ENCODE results near the gene LSM5.
"Not testable (repeated sequence)": the region's sequence is repeated elsewhere in the genome, so short reads cannot be mapped to it uniquely, and the experiment has no call there.

The LSM5 gene

DNA sequence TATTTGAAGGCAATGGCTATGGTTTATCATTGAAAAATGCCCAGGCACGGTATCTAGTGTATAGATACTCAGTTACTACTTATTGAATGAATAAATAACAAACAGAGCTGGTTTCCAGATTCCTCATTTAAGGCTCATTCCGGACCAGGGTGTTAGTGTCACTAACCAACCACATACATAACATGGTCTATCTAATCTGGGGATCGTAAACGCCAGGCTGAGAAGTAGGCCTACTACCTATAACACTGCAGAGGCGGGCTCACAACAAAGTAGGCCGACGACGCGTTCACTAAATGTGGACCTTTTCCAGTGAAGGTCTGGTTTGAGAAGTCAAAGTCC is 423 bp downstream of the LSM5 start:
- Mint-ChIP-seq H3K27me3 (no peaks in the 10 kb centered on the region), H3K4me3 (peak overlapping the region; percentile 94), H3K27ac (peak overlapping the region; percentile 98 to 99), H3K4me1 (peaks cover 43% of the 10 kb centered on the region), H3K9me3 (no peaks in the 10 kb centered on the region)
- ATAC-seq: peak; percentile 45
- DNase-seq: no peak

DNA sequence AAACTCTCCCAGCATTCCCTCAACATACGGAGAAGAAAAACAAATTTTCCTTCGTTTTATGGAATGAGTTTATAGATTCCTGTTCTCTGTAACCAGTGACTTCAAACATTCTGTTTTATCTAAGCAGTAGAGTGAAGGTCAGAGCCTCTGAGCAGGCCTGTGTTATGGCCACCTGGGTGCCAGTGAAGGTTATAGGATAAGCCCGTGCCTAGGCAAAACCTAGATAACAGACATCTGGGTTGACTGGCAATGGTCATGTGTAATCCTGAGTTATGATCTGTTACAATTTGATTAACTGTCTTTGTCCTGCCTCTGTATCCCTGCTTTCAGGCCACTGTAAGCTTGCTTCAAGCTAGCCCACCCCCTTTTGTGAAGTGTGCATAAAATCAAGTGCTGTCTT is 8.3 kb downstream of the LSM5 start:
- H3K4me3 Mint-ChIP-seq: no peak overlapping the region
- no peaks in the 10 kb centered on the region for H3K27me3 Mint-ChIP-seq
- no peaks in the 10 kb centered on the region for H3K9me3 Mint-ChIP-seq
- DNase-seq (no peak), ATAC-seq (no peak)
- H3K4me1 Mint-ChIP-seq: peaks cover 10% of the 10 kb centered on the region
- no peak overlapping the region for H3K27ac Mint-ChIP-seq

DNA sequence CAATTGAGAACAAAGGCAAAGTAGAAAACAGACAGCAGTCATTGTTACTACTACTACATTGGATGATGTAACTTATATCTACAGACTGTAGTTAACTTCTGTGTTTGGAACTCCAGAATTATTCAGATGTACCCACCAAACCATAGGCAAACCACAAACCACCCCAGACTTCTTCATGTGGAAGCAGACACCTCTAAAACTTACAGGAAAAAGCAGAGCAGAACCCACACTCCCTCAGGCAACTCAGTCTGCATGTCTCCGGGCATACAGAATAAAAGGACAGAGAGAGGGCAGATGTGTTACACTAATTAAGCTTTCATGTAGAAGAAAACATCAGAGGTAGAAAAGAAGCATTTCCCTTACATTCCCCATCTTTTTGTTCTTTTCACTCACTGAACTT is 9.0 kb downstream of the LSM5 start:
- DNase-seq: no peak
- Mint-ChIP-seq H3K27ac (peak overlapping the region in 1 of 2 donors; percentile 70), H3K9me3 (no peaks in the 10 kb centered on the region), H3K27me3 (no peaks in the 10 kb centered on the region), H3K4me1 (peaks cover 10% of the 10 kb centered on the region), H3K4me3 (no peak overlapping the region)
- ATAC-seq: peak; percentile 46

DNA sequence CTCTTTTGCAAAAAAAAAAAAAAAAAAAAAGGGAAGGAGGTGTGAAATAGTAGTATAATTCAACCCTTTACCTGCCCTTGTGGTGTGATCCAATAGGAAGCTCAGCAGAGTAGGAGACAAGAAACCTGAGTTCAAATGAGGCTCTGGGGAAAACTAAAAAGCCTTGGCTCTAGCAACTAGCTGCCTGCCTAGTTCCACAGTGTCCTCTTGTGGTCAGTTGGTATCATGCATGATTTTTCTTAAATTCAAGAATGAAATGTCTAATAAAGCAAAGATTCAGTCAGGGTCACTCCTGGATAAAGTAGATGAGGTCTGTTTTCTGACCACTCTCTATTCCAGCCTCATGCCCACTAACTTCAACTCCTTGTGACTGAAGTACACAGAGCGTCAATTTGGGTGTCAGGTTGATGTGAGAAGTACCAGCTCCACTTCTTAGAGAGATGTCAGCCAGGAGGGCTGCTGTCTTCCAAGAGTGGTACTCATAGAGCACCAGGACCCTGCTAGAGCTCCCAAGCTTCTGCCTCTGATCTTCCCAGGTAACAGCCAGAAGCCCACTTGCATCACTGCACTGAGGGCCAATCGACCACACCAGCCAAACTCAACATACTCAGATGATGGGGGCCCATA is 10.5 kb downstream of the LSM5 start:
- Mint-ChIP-seq H3K27me3 (no peaks in the 10 kb centered on the region), H3K27ac (no peak overlapping the region), H3K9me3 (no peaks in the 10 kb centered on the region), H3K4me3 (no peak overlapping the region), H3K4me1 (peaks cover 10% of the 10 kb centered on the region)
- DNase-seq: no peak
- peak; percentile 41 for ATAC-seq

GRCh38 chr7:32477649-32477980 is 12.6 kb downstream of the LSM5 start:
- Mint-ChIP-seq H3K9me3 (no peaks in the 10 kb centered on the region), H3K4me3 (no peak overlapping the region), H3K27me3 (no peaks in the 10 kb centered on the region), H3K4me1 (peaks cover 10% of the 10 kb centered on the region), H3K27ac (no peak overlapping the region)
- DNase-seq (no peak), ATAC-seq (no peak)

DNA sequence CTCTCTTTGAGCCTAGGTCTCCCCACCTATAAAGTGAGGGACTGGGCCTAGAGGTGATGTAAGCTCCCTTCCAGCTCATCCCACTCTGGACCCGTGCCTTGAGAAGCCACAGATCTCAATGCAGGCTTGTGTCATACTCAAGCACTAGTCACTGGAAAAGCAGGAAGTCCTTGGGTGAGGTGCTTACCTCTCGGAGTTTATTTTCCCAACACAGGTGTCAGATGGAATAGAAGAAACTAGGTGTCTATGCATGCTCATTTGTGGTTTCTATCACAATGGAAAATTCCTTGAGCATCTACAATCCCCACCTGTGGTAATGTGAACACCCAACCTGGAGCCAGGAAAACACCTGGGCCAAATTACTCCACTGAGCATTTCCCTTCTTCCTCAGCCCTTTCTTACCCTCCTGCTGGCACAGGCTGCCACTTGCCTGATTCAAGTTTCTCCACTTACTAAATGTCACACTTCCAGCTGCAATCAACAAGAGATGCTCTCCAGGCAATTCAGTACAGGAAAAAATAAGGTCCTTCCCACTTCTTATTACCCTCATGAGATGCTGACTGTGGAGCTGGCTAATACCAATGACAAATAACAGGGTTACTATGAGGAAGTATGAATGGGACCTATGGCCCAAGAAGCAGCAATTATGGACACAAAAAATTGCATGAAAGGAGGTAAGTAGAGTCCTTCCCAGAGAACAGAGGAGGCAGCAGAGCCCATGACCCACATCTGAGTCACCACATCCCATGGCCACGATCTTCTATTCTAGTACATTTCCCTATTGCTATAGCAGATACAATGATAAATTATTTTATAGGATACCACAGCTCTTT is 13.1 kb downstream of the LSM5 start:
- Mint-ChIP-seq H3K27ac (no peak overlapping the region), H3K4me3 (no peak overlapping the region)
- no peak for ATAC-seq

DNA sequence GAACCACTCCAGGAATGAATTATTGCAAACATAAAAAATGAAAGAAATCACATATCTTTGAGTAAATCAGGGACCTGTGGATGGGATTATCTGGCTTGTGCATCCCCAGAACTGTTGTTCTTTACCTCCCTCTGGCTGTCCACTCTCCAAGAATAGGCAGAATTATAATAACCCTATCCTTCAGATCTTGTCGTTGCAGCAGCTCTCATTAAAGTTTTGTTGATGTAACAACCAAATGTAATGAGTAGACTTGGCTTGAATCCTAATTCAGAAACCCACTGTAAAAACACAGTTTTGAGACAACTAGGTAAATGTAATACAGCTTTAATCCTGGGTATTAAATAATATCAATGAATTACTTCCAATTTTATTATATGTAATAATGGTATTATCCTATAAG is 16.2 kb downstream of the LSM5 start:
- Mint-ChIP-seq H3K27me3 (no peaks in the 10 kb centered on the region), H3K4me1 (no peaks in the 10 kb centered on the region), H3K9me3 (no peaks in the 10 kb centered on the region), H3K4me3 (no peak overlapping the region), H3K27ac (no peak overlapping the region)
- ATAC-seq: no peak
- no peak for DNase-seq

More for the DNA sequence above, 13.1 kb downstream of the LSM5 start:
- Mint-ChIP-seq H3K27me3 (no peaks in the 10 kb centered on the region), H3K9me3 (no peaks in the 10 kb centered on the region), H3K4me1 (peaks cover 10% of the 10 kb centered on the region)
- DNase-seq: no peak

DNA sequence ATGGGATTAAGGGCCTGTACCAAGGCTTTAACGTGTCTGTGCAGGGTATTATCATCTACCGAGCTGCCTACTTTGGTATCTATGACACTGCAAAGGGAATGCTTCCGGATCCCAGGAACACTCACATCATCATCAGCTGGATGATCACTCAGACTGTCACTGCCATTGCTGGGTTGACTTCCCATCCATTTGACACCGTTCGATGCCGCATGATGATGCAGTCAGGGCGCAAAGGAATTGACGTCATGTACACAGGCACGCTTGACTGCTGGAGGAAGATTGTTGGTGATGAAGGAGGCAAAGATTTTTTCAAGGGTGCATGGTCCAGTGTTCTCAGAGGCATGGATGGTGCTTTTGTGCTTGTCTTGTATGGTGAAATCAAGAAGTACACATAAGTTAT is 18.2 kb downstream of the LSM5 start:
- no peaks in the 10 kb centered on the region for H3K9me3 Mint-ChIP-seq
- H3K4me3 Mint-ChIP-seq: no peak overlapping the region
- DNase-seq (no peak), ATAC-seq (no peak)
- no peaks in the 10 kb centered on the region for H3K4me1 Mint-ChIP-seq
- H3K27ac Mint-ChIP-seq: no peak overlapping the region
- no peaks in the 10 kb centered on the region for H3K27me3 Mint-ChIP-seq

- Mint-ChIP-seq H3K4me1 (no peaks in the 10 kb centered on the region), H3K27ac (no peak overlapping the region), H3K4me3 (no peak overlapping the region), H3K9me3 (no peaks in the 10 kb centered on the region), H3K27me3 (no peaks in the 10 kb centered on the region)
- DNase-seq (no peak), ATAC-seq (no peak)
These were observed 19.3 kb downstream of the LSM5 start for GRCh38 chr7:32470871-32471270.

GRCh38 chr7:32470004-32470403 is 20.2 kb downstream of the LSM5 start:
- not testable (repeated sequence) for H3K4me1 Mint-ChIP-seq, H3K4me3 Mint-ChIP-seq, H3K9me3 Mint-ChIP-seq, ATAC-seq, H3K27me3 Mint-ChIP-seq, H3K27ac Mint-ChIP-seq, DNase-seq

- DNase-seq, H3K27me3 Mint-ChIP-seq, ATAC-seq, H3K4me1 Mint-ChIP-seq, H3K27ac Mint-ChIP-seq, H3K9me3 Mint-ChIP-seq, H3K4me3 Mint-ChIP-seq: not testable (repeated sequence)
These were observed 25.4 kb downstream of the LSM5 start for GRCh38 chr7:32464641-32465416.

- no peaks in the 10 kb centered on the region for H3K27me3 Mint-ChIP-seq
- no peak for DNase-seq
- ATAC-seq: no peak
- H3K9me3 Mint-ChIP-seq: no peaks in the 10 kb centered on the region
- no peak overlapping the region for H3K27ac Mint-ChIP-seq
- H3K4me1 Mint-ChIP-seq: no peaks in the 10 kb centered on the region
- no peak overlapping the region for H3K4me3 Mint-ChIP-seq
These were observed 27.2 kb downstream of the LSM5 start for GRCh38 chr7:32462977-32463376.

GRCh38 chr7:32462451-32462850 is 27.7 kb downstream of the LSM5 start:
- H3K27ac Mint-ChIP-seq: no peak overlapping the region
- ATAC-seq: no peak

GRCh38 chr7:32461484-32461883 is 28.7 kb downstream of the LSM5 start:
- Mint-ChIP-seq H3K4me1 (no peaks in the 10 kb centered on the region), H3K27me3 (no peaks in the 10 kb centered on the region), H3K4me3 (no peak overlapping the region), H3K27ac (no peak overlapping the region), H3K9me3 (peaks cover 0 to 4% of the 10 kb centered on the region in 2 donors)
- DNase-seq (no peak), ATAC-seq (no peak)

More at GRCh38 chr7:32462451-32462850, 27.7 kb downstream of the LSM5 start:
- DNase-seq: no peak
- Mint-ChIP-seq H3K4me3 (no peak overlapping the region), H3K4me1 (no peaks in the 10 kb centered on the region), H3K27me3 (no peaks in the 10 kb centered on the region), H3K9me3 (peaks cover 0 to 3% of the 10 kb centered on the region in 2 donors)

- H3K27ac Mint-ChIP-seq: no peak overlapping the region
- H3K4me1 Mint-ChIP-seq: no peaks in the 10 kb centered on the region
- H3K4me3 Mint-ChIP-seq: no peak overlapping the region
- peaks cover 0 to 4% of the 10 kb centered on the region in 2 donors for H3K9me3 Mint-ChIP-seq
- ATAC-seq (no peak), DNase-seq (no peak)
- H3K27me3 Mint-ChIP-seq: no peaks in the 10 kb centered on the region
These were observed 30.4 kb downstream of the LSM5 start for GRCh38 chr7:32459788-32460187.

DNA sequence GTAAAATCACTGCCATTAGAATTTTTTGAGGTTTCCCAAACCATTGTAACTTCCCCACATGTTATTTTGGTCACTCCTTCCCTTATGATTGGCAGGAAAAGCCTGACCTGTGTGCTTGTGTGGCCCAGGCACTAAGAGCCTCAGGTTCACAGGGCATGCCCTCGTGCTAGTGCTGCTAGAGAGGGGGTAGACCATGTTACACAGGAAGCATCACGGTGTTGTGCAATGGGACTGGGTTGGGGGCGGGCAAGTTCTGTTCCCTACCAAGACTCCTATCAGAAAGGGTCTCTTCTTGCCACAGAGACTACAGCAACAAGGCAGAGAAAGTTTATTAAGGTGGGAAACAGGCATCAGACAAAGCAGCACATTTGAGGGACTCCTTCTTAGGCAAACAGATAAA is 32.2 kb downstream of the LSM5 start:
- Mint-ChIP-seq H3K4me1 (no peaks in the 10 kb centered on the region), H3K9me3 (peaks cover 0 to 4% of the 10 kb centered on the region in 2 donors), H3K27me3 (no peaks in the 10 kb centered on the region), H3K27ac (no peak overlapping the region), H3K4me3 (no peak overlapping the region)
- DNase-seq (no peak), ATAC-seq (no peak)
